Glutamatergic neuron (in vitro differentiated cells): ENCODE results near the gene DDX54. TPM values are rescaled to one million over a fixed set of nuclear protein-coding genes. Genes with fewer than 3 reads are reported as not detected.
A peak's percentile ranks its signal among the peaks of the same experiment; 100 is the strongest.

Experiments
- DNase-seq: peaks from one replicate; pipeline ENCODE4 v3.0.0; 2022
- H3K27ac Mint-ChIP-seq: one replicate; pipeline ENCODE4 v1.8.0; 2020; ENCODE audit warnings: mild to moderate bottlenecking, mixed read lengths, inconsistent platforms; ENCODE audit not compliant: unreplicated experiment
- H3K27me3 Mint-ChIP-seq: one replicate; pipeline ENCODE4 v1.8.0; 2020; ENCODE audit warnings: mild to moderate bottlenecking, moderate library complexity, mixed read lengths, inconsistent platforms; ENCODE audit not compliant: unreplicated experiment
- H3K36me3 Mint-ChIP-seq: one replicate; pipeline ENCODE4 v1.8.0; 2020; ENCODE audit warnings: mild to moderate bottlenecking, mixed read lengths, inconsistent platforms; ENCODE audit not compliant: unreplicated experiment
- H3K4me1 Mint-ChIP-seq: one replicate; pipeline ENCODE4 v1.8.0; 2020; ENCODE audit warnings: mild to moderate bottlenecking, low read depth, mixed read lengths, inconsistent platforms; ENCODE audit not compliant: unreplicated experiment
- H3K4me3 Mint-ChIP-seq: one replicate; pipeline ENCODE4 v1.8.0; 2020; ENCODE audit warnings: mild to moderate bottlenecking, mixed read lengths, inconsistent platforms; ENCODE audit not compliant: unreplicated experiment
- H3K9me3 Mint-ChIP-seq: one replicate; pipeline ENCODE4 v1.8.0; 2020; ENCODE audit warnings: mild to moderate bottlenecking, moderate library complexity, mixed read lengths, inconsistent platforms; ENCODE audit not compliant: unreplicated experiment
- CTCF ChIP-seq: fragments of 200-600 bp; sonication (generic); IDR thresholded peaks from one replicate; pipeline ENCODE4 v1.5.0; 2021; ENCODE audit not compliant: partially characterized antibody, unreplicated experiment
- total RNA-seq: library from RNA; stranded (reverse); fragmentation: NEBNext Ultra II Directional; extraction: Animal tissue kit (Norgen Biotek cat#: 25700); gene quantifications from one replicate; pipeline ENCODE4 v1.2.1, GENCODE V29; 2021; ENCODE audit not compliant: unreplicated experiment

DDX54 gene
- total RNA-seq, 1 donor from 2014 or later: 16.9 TPM

GRCh38 chr12:113181975-113182374 is 3.3 kb downstream of the DDX54 start:
- no peak overlapping the region for H3K27ac Mint-ChIP-seq
- H3K9me3 Mint-ChIP-seq: peaks cover 4% of the 10 kb centered on the region
- peaks cover 7% of the 10 kb centered on the region for H3K36me3 Mint-ChIP-seq
- H3K4me1 Mint-ChIP-seq: peaks cover 5% of the 10 kb centered on the region
- no peak for TF ChIP-seq CTCF
- DNase-seq: no peak
- H3K4me3 Mint-ChIP-seq: no peak overlapping the region
- peaks cover 1% of the 10 kb centered on the region for H3K27me3 Mint-ChIP-seq

GRCh38 chr12:113180333-113180732 is 4.9 kb downstream of the DDX54 start:
- Mint-ChIP-seq H3K27ac (no peak overlapping the region), H3K27me3 (peaks cover 1% of the 10 kb centered on the region), H3K4me3 (no peak overlapping the region), H3K9me3 (peaks cover 4% of the 10 kb centered on the region), H3K36me3 (peaks cover 11% of the 10 kb centered on the region), H3K4me1 (no peaks in the 10 kb centered on the region)
- no peak for TF ChIP-seq CTCF
- DNase-seq: no peak

- no peak for TF ChIP-seq CTCF
- H3K9me3 Mint-ChIP-seq: peaks cover 4% of the 10 kb centered on the region
- peaks cover 4% of the 10 kb centered on the region for H3K27me3 Mint-ChIP-seq
- H3K4me1 Mint-ChIP-seq: no peaks in the 10 kb centered on the region
- DNase-seq: no peak
- H3K27ac Mint-ChIP-seq: no peak overlapping the region
- no peak overlapping the region for H3K4me3 Mint-ChIP-seq
- peaks cover 11% of the 10 kb centered on the region for H3K36me3 Mint-ChIP-seq
These were observed 6.3 kb downstream of the DDX54 start for GRCh38 chr12:113179023-113179422.

- Mint-ChIP-seq H3K27ac (no peak overlapping the region), H3K4me3 (no peak overlapping the region), H3K9me3 (no peaks in the 10 kb centered on the region), H3K36me3 (peaks cover 11% of the 10 kb centered on the region), H3K4me1 (no peaks in the 10 kb centered on the region), H3K27me3 (peaks cover 2% of the 10 kb centered on the region)
- peak; percentile 87 for DNase-seq
- peak; percentile 100 for TF ChIP-seq CTCF
These were observed 10.6 kb downstream of the DDX54 start for GRCh38 chr12:113174461-113175384.

GRCh38 chr12:113173081-113173698 is 12.1 kb downstream of the DDX54 start:
- H3K4me3 Mint-ChIP-seq: no peak overlapping the region
- no peak for DNase-seq
- no peak for TF ChIP-seq CTCF
- H3K27me3 Mint-ChIP-seq: peaks cover 2% of the 10 kb centered on the region
- H3K9me3 Mint-ChIP-seq: no peaks in the 10 kb centered on the region
- peaks cover 11% of the 10 kb centered on the region for H3K36me3 Mint-ChIP-seq
- no peak overlapping the region for H3K27ac Mint-ChIP-seq
- no peaks in the 10 kb centered on the region for H3K4me1 Mint-ChIP-seq
